Ishikawa (cell line): ENCODE measurements around the gene SLFN14.

ENCODE experiments used
- CEBPB ChIP-seq: IDR thresholded peaks from 2 replicates; pipeline ENCODE4 v1.6.1; 2012
- EGR1 ChIP-seq: IDR thresholded peaks from 2 replicates; pipeline ENCODE4 v1.6.1; 2012
- EP300 ChIP-seq: IDR thresholded peaks from 2 replicates; pipeline ENCODE4 v1.6.1; 2012; ENCODE audit warnings: borderline replicate concordance
- NFIC ChIP-seq: IDR thresholded peaks from 2 replicates; pipeline ENCODE4 v1.6.1; 2012
- TCF12 ChIP-seq: IDR thresholded peaks from 2 replicates; pipeline ENCODE4 v1.6.1; 2012; ENCODE audit warnings: low read depth
- TEAD4 ChIP-seq: IDR thresholded peaks from 2 replicates; pipeline ENCODE4 v1.6.1; 2012
- ZBTB7A ChIP-seq: IDR thresholded peaks from 2 replicates; pipeline ENCODE4 v1.6.1; 2012; ENCODE audit warnings: low read depth
- TF ChIP-seq, protein P1 (sequence below): IDR thresholded peaks from 2 replicates; pipeline ENCODE4 v1.6.1; 2012; ENCODE audit warnings: low read depth, mild to moderate bottlenecking

SLFN14 gene

DNA sequence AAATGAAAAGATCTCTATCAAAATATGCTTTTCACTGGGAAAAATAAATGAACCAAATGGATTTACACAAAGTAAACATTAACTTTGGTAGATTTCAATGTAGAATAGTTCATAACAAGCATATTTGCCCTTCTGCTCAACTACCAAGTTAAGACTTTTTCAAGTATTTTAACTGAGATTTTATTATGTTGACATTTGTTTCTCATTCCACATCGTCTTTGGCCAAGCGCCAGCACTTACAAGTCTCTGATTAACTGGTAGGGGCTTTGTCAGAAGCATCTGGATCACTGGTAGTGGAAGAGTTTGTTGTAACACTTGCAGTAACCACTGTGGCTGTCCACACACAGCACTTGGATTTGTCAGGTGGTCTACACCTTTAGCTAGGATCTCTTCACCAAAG lies 46.1 kb downstream of the SLFN14 start:
- TF ChIP-seq CEBPB (no peak), EGR1 (no peak), TEAD4 (no peak), TCF12 (no peak), EP300 (no peak), NFIC (no peak), ZBTB7A (no peak)
- TF ChIP-seq, protein P1, sequence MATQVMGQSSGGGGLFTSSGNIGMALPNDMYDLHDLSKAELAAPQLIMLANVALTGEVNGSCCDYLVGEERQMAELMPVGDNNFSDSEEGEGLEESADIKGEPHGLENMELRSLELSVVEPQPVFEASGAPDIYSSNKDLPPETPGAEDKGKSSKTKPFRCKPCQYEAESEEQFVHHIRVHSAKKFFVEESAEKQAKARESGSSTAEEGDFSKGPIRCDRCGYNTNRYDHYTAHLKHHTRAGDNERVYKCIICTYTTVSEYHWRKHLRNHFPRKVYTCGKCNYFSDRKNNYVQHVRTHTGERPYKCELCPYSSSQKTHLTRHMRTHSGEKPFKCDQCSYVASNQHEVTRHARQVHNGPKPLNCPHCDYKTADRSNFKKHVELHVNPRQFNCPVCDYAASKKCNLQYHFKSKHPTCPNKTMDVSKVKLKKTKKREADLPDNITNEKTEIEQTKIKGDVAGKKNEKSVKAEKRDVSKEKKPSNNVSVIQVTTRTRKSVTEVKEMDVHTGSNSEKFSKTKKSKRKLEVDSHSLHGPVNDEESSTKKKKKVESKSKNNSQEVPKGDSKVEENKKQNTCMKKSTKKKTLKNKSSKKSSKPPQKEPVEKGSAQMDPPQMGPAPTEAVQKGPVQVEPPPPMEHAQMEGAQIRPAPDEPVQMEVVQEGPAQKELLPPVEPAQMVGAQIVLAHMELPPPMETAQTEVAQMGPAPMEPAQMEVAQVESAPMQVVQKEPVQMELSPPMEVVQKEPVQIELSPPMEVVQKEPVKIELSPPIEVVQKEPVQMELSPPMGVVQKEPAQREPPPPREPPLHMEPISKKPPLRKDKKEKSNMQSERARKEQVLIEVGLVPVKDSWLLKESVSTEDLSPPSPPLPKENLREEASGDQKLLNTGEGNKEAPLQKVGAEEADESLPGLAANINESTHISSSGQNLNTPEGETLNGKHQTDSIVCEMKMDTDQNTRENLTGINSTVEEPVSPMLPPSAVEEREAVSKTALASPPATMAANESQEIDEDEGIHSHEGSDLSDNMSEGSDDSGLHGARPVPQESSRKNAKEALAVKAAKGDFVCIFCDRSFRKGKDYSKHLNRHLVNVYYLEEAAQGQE, result no peak
